ENCODE results near the gene VIM.

DNA sequence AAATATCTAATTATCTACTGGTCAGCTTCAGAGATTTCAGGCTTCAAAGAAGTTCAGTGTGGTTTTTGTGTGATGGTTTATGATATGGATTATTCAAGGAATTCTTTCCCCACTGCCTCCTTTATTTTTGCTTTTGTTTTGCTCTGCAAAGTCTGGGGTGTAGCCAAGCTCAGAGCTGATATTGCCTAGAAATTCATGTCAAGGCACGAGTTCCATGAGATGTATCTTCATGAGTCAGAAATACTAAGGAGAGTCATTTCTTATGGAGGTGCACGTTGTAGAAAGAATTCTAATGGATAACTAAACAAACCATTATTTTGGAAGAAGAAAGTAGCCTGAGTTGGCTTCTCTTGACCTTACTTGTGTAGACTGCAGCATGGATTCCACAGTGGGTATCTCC lies 37.4 kb downstream of the VIM start:
- no peak for TF ChIP-seq POLR2A (IDR thresholded peaks at IDR 0.05)
- TF ChIP-seq, protein P1, sequence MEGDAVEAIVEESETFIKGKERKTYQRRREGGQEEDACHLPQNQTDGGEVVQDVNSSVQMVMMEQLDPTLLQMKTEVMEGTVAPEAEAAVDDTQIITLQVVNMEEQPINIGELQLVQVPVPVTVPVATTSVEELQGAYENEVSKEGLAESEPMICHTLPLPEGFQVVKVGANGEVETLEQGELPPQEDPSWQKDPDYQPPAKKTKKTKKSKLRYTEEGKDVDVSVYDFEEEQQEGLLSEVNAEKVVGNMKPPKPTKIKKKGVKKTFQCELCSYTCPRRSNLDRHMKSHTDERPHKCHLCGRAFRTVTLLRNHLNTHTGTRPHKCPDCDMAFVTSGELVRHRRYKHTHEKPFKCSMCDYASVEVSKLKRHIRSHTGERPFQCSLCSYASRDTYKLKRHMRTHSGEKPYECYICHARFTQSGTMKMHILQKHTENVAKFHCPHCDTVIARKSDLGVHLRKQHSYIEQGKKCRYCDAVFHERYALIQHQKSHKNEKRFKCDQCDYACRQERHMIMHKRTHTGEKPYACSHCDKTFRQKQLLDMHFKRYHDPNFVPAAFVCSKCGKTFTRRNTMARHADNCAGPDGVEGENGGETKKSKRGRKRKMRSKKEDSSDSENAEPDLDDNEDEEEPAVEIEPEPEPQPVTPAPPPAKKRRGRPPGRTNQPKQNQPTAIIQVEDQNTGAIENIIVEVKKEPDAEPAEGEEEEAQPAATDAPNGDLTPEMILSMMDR (IDR thresholded peaks at IDR 0.05): no peak
